Kidney tubule cell (primary cell): ENCODE results near the gene ETS1.

ENCODE experiments used
- DNase-seq: peaks from one replicate; pipeline ENCODE4 v3.0.0-alpha.2; 2018; ENCODE audit warnings: low spot score

ETS1 gene

GRCh38 chr11:128568166-128568778 is 19.1 kb downstream of the ETS1 start:
- no peak for DNase-seq

GRCh38 chr11:128567130-128567529 is 20.2 kb downstream of the ETS1 start:
- no peak for DNase-seq

GRCh38 chr11:128565881-128566280 is 21.5 kb downstream of the ETS1 start:
- no peak for DNase-seq

GRCh38 chr11:128564642-128565245 is 22.6 kb downstream of the ETS1 start:
- no peak for DNase-seq

- no peak for DNase-seq
Measured at GRCh38 chr11:128563942-128564641, 23.3 kb downstream of the ETS1 start.

- no peak for DNase-seq
Measured at GRCh38 chr11:128563308-128563707, 24.1 kb downstream of the ETS1 start.

GRCh38 chr11:128559496-128560103 is 27.8 kb downstream of the ETS1 start:
- no peak for DNase-seq

- peak; percentile 22 for DNase-seq
Measured at GRCh38 chr11:128555606-128556005, 31.8 kb downstream of the ETS1 start.

GRCh38 chr11:128553662-128554362 is 33.5 kb downstream of the ETS1 start:
- DNase-seq: no peak

GRCh38 chr11:128552783-128553661 is 34.3 kb downstream of the ETS1 start:
- DNase-seq: peak; percentile 88

GRCh38 chr11:128551611-128552335 is 35.6 kb downstream of the ETS1 start:
- no peak for DNase-seq

- DNase-seq: no peak
Measured at GRCh38 chr11:128551058-128551457, 36.3 kb downstream of the ETS1 start.

GRCh38 chr11:128550261-128550821 is 37.0 kb downstream of the ETS1 start:
- DNase-seq: no peak

- no peak for DNase-seq
Measured at GRCh38 chr11:128549256-128549944, 38.0 kb downstream of the ETS1 start.

GRCh38 chr11:128548649-128549255 is 38.6 kb downstream of the ETS1 start:
- peak; percentile 22 for DNase-seq

- DNase-seq: no peak
Measured at GRCh38 chr11:128547946-128548648, 39.3 kb downstream of the ETS1 start.

GRCh38 chr11:128546916-128547315 is 40.4 kb downstream of the ETS1 start:
- no peak for DNase-seq

GRCh38 chr11:128544471-128545051 is 42.8 kb downstream of the ETS1 start:
- DNase-seq: no peak
